GM12873 (cell line): ENCODE results near the gene STYXL1.

ENCODE experiments used
- TF ChIP-seq, protein P1 (sequence below): IDR thresholded peaks from 2 replicates; pipeline ENCODE4 v1.5.1; 2012; ENCODE audit warnings: low read depth, mild to moderate bottlenecking, moderate library complexity, low read length, control low read depth; ENCODE audit not compliant: insufficient read depth; ENCODE audit errors: missing control alignments

The STYXL1 gene

DNA sequence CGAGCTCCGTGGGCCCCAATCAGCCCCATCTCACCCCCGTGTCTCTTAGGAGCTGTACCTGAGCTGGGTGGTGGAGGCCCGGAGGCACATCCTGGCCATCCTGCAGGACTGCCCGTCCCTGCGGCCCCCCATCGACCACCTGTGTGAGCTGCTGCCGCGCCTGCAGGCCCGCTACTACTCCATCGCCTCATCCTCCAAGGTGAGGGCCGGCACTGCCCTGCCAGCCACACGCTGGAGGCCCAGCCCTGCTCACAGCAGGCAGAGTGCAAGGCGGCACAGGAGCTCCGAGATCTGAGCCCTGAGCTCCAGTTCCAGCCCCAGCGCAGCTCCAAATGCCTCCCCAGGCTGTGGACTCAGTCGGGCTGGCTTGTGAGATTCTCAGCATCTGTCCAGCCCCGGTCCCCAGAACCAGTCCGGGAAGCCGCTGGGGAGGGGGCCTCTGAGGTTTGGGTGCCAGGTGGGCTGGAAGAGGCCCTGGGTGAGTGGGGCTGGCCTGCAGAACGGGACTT lies 62.7 kb downstream of the STYXL1 start:
- TF ChIP-seq, protein P1, sequence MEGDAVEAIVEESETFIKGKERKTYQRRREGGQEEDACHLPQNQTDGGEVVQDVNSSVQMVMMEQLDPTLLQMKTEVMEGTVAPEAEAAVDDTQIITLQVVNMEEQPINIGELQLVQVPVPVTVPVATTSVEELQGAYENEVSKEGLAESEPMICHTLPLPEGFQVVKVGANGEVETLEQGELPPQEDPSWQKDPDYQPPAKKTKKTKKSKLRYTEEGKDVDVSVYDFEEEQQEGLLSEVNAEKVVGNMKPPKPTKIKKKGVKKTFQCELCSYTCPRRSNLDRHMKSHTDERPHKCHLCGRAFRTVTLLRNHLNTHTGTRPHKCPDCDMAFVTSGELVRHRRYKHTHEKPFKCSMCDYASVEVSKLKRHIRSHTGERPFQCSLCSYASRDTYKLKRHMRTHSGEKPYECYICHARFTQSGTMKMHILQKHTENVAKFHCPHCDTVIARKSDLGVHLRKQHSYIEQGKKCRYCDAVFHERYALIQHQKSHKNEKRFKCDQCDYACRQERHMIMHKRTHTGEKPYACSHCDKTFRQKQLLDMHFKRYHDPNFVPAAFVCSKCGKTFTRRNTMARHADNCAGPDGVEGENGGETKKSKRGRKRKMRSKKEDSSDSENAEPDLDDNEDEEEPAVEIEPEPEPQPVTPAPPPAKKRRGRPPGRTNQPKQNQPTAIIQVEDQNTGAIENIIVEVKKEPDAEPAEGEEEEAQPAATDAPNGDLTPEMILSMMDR, result no peak

DNA sequence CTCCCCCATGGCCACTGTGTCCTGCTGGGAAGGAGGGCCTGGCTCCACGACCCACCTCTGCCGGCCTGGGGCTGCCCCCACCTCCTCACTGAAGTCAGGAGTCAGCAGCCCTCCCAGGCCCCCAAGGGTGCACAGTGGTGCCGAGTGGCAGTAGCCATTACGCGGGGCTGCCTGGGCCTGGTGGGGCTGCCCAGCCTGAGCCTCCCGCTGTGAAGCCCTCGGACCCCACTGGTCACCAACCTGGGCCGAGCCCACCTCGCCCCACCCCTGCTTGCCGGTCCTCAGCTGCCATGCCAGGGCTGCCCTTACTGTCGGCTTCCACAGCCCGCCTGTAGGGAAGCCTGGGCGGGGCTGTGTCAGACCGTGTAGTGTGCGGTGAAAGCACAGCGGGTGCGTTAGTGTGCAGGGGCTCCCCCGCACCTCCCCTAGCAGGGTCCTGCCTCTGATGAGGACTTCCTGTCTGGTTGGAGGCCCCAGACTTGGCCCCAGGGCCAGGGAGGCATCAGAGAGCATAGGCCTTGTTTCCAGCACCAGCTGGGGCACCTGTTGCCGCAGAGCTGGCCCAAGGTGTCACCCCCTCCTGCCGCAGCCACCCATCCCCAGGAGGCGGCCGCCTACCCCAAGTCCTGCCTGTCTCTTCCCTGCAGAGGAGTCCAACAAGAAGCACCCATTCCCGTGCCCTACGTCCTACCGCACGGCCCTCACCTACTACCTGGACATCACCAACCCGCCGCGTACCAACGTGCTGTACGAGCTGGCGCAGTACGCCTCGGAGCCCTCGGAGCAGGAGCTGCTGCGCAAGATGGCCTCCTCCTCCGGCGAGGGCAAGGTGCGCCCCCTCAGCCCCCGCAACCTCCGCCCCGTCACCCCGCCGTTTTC lies 63.4 kb downstream of the STYXL1 start:
- TF ChIP-seq, protein P1, result no peak

DNA sequence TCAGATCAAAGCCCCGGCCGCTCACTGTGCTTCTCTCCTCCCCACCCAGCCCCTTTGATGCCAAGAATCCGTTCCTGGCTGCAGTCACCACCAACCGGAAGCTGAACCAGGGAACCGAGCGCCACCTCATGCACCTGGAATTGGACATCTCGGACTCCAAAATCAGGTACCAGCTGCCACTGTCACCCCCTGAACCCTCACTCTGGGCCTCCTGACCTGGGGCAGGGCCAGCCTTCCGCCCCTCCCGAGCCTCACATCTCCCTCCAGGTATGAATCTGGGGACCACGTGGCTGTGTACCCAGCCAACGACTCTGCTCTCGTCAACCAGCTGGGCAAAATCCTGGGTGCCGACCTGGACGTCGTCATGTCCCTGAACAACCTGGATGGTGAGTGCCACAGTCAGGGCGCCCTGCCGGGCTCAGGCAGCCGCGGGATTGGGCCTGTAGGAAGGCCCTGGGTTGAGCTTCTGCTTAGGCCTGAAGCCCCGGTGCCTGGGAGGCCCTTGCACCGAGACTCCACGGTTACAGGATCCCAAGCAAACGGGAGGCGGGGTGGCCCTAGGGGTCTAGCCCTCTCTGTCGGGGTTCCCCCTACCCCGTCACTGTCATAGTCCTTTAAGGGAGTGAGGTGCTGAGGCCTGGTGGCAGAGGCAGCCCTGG lies 64.2 kb downstream of the STYXL1 start:
- TF ChIP-seq, protein P1, result no peak

DNA sequence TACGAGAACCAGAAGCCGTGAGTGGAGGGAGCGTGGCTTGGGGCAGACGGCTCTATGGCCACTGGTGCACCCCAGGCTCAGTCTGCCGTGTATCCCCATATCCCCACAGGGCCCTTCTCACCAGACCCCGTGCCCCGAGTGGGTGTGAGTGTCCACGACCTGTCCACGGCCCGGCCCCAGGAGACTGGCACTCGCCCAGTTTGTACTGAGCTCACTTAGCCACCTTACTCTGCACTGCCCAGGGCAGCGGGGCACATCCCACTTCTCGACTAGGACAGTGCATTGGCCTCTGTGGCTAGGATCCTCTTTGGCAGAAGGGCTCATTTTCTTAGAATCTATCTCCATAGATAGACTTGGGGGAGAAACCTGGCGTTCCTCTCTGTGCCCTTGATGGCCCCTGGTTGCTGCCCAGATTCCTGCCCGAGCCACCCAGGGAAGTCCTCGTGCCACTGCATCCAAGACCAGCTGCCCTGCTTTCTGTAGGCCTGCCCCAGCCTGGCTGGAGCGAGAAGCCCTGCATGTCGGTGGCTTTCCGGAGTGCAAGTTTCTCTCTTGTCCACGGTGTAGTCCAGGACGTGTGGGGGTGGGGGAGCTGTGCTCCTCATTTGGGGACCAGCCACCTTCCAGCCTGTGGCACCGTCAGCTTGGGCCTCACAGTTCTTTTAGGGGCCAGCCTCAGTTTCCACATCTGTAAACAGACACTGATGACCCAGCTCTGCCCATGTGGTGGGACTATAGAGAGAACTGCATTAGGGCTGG lies 65.3 kb downstream of the STYXL1 start:
- TF ChIP-seq, protein P1, result no peak

- TF ChIP-seq, protein P1, result no peak
Measured at GRCh38 chr7:75981453-75982305, 66.1 kb downstream of the STYXL1 start.

DNA sequence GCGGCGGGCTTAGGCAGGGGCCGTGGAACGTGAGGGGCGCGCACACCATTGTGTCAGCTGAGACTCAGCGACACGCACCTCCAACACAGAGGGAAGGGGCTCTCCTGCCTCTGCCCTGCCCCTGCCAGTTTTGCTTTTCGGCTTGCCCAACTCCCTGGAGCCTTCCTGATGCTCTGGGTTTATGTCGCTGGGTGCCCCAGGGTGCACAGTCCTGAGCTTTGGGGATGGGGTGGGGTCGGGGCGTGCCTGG lies 66.7 kb downstream of the STYXL1 start:
- TF ChIP-seq, protein P1, result no peak
